ENCODE results near the gene WDR37.
"Not testable (repeated sequence)": the region's sequence is repeated elsewhere in the genome, so short reads cannot be mapped to it uniquely, and the experiment has no call there.

WDR37 gene

DNA sequence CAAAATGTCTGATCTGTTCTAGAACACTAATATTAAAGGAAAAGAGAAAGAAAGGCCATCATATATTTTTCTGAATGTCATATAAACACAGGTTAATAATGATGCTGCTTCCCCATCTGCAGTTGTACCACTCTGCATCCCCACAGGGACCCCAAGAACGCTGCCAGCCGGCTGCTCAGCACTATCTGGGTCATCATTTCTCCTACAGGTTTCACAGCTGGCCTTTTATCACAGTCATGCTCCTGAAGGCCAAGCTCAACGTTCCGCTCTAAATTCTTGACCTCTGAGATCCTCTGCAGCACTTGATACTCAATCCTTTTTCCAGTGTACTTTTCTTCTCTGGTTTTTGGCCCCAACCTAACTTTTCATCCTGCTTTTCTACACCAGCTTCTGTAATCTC lies 12.0 kb upstream of the WDR37 start:
- DNase-seq: no peak

DNA sequence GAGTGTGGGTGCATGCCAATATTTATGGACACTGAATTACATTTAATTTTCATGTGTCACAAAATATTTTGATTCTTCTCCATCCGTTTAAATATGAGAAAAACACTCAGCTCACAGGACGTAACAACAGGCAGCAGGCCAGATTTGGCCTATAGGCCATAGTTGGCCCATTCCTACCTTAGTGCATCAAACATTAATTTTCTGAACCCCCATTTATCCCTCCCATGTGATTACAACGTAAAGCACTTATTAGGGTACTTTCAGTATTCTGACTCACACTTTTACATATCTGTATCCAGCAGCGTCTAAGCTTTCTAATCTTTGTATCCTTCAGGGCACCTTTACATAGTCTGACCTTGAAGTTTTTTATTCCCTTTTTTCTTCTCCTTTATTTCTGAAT lies 11.2 kb upstream of the WDR37 start:
- no peak for DNase-seq

DNA sequence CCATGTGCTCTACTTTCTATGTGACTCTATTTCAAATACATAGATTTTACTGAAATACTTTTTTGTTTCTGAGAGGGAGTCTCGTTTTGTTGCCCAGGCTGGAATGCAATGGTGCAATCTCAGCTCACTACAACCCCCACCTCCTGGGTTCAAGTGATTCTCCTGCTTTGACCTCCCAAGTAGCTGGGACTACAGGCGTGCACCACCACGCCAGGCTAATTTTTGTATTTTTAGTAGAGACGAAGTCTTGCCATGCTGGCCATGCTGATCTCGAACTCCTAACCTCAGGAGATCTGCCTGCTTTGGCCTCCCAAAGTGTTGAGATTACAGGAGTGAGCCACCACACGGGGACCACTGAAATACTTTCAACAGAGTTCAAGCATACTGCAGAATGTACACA lies 10.8 kb upstream of the WDR37 start:
- no peak for DNase-seq

DNA sequence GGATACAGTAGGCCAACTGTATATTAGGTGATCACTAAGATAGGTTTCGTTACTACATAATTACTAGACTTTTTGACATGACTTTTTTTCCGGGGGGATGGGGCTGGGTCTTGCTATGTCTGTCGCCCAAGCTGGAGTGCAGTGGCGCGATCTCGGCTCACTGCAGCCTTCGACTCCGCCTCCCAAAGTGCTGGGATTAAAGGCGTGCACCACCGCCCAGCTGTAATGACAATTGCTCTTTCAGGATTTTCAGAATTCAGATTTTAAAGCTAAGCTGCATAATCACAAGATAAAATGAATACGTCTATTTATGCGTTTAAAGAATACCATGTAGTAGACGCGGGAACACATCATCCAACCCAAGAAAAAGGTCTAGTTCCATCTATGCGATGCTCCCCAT lies 8.2 kb upstream of the WDR37 start:
- no peak for DNase-seq

DNA sequence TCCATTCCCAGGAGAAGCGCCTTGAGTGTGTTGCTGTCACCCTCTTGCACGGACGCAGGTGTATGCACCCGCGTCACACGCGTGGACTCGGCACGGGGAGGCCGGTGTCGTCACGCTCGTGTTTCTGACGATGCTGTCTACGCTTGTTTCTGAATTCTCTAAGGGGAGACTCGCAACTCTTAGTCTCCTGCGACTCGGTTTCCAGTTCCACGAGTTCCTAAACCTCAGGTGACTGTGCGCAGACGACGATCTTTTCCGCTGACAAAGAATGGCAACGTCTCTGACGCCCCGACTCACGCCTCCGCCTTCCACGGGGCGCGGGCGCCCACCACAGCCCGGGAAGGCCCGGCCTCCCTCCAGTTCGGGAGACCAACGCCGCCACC lies 7.8 kb upstream of the WDR37 start:
- no peak for DNase-seq

DNA sequence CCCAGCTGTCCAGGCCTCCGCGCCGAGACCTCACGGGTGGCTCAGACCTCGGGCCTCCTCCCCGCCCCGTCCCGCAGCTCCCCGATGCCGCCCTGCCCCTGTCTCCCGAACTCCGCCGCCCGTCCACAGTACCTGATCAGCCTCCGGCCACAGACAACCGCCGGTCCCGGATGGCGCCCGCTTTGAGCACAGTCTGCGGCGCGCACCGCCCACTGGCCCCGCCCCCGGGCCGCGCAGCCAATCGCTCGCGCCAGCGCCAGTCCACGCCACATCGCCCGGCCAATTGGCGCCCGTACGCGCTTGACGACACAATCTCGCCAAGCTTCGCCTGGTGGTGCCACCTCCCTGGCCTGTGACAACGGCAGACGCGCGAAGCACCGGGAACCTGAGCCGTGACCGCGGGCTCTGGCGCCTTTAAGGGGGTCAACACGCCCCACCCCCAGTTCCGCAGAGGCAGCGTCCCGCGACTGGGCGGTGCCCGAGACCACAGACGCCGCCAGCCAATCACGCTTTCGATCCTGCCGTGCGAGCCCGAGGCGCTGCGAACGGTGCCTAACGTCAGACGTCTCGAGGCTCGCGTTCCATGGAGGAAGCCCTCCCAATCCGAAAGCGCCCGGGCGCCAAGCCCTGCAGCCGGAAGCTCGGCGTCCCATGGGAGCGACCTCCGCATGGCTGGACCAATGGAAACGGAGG lies 7.3 kb upstream of the WDR37 start, which contains the start of gene IDI1:
Gene IDI1, minus strand, starts transcription at position 388 of the 693 bp plus-strand sequence. Its CDS starts 116 bp downstream, at position 272.
- DNase-seq: peak; percentile 99

DNA sequence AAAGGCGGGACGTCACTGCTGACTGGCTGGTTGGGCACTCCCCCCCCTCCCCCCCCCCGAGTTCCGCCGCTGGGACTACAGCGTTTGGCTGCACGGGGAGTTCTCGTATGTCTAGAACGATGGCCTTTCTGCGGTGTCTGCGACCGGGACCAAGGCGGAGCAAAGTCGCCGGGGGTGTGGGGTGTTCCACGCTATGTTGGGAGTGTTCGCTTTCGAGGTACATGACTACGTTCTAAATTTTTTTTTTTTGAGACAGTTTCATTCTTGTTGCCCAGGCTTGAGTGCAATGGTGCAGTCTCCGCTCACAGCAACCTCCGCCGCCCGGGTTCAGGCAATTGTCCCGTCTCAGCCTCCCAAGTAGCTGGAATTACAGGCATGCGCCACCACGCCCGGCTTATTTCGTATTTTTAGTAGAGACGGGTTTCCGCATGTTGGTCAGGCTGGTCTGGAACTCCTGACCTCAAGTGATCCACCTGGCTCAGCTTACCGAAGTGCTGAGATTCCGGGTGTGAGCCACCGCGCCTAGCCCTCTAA lies 6.7 kb upstream of the WDR37 start:
- DNase-seq: no peak

DNA sequence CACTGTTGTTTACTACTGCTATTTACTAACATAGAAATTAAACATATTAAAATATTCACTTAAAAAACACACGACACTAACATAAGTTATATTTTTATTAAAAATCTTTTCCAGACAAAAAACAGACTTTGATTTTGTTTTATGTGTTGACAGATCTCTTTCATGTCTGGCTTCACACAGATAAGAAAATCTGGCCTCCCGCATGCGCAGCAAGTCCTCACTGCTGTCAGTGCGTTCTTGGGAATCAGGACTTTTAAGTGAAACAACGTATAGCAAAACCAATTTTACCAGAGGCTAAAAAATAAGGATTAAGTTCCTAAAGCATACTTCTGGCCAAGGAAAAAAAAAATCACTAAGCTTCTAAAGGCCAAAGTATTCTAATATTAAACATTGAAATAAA lies 6.0 kb upstream of the WDR37 start:
- DNase-seq: no peak

DNA sequence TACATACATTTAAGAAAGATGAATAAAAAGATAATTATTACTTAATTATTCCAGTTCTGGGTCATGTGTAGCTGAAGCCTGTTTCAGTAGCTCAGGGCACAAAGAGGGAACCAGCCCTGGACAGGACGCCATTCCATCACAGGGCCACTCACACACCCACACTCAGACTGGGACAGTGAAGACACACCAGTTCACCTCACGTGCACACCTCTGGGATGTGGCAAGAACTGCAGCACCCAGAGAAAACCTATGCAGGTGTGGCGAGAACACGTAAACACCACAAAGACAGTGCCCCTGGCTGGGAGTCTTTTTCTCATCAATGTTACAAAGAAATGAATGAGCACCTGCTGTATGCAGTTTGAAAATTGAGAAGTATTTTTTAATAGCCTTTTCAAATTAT lies 5.6 kb upstream of the WDR37 start:
- DNase-seq: peak in 1 of 2 experiments; percentile 6

DNA sequence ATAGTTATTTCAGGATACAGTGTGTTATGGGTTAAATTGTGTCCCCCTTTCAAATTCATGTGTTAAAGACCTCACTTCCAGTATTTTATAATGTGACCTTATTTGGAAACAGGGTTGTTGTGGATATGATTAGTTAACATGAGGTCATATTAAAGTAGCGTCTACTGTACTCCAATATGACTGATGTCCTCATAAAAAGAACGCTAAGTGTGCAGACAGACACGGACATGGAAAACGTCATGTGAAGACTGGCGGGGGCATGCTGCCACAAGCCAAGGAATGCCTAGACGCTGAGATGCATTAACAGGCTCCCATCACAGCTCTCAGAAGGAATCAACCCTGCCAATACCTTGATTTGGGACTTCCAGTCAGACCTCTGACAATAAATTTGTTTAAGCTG lies 1.5 kb upstream of the WDR37 start:
- no peak for DNase-seq

DNA sequence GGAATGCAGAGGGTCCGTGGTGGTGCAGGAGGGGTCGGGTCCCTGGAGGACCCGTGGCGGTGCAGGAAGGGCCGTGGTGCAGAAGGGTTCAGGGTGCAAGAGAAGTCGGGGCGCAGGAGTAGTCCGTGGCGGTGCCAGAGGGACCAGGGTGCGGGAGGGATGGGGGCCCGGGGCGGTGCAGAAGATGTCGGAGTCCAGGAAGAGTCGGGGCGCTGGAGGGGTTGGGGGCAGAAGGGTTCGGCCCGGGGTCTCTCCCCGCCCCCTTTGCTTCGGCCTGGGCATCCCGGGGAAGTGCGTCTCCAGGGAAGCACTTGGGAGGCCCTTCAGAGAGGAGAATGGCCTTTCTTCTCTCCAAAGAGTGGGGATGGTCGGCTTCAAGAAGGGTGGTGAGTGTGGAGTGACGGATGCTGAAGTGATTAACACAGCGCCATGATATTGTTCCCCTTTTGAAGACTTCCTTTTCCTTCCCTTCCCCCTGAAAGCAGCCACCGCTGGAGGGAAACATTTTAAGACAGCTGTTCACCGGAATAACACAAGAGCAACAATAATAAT lies 997 bp downstream of the WDR37 start:
- DNase-seq: peak; percentile 71 to 76

DNA sequence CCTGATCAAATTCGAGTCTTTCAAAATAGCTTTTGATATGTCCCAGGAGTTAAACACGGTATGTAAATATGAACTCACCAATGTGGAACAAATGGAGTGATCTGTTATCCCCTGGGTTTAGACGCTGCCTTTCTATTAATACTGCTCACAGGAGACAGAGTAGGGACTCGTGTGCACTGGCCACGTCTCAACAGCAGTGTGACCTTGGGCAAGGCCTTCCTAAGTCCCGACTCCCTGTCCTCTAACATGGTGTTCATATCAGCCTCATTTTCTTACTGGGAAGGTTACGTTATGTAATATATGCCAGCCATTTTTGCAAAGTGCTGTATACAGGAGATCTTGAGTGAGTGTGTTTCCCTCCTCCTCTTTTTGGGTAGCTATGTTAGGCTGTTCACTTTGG lies 1.8 kb downstream of the WDR37 start:
- DNase-seq: no peak

DNA sequence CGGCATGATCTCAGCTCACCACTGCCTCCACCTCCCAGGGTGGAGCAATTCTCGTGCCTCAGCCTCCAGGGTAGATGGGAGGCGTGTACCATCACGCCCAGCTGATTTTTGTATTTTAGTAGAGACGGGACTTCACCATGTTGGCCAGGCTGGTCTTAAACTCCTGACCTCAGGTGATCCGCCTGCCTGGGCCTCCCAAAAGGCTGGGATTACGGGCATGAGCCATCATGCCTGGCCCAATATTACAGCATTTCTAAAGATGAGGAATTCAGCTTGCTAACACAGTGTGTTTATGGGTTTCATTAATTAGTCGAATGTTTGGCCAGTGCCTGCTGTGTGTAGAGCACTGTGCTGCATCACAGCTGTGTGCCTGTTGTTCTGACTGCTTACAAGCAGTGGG lies 3.7 kb downstream of the WDR37 start:
- no peak for DNase-seq

DNA sequence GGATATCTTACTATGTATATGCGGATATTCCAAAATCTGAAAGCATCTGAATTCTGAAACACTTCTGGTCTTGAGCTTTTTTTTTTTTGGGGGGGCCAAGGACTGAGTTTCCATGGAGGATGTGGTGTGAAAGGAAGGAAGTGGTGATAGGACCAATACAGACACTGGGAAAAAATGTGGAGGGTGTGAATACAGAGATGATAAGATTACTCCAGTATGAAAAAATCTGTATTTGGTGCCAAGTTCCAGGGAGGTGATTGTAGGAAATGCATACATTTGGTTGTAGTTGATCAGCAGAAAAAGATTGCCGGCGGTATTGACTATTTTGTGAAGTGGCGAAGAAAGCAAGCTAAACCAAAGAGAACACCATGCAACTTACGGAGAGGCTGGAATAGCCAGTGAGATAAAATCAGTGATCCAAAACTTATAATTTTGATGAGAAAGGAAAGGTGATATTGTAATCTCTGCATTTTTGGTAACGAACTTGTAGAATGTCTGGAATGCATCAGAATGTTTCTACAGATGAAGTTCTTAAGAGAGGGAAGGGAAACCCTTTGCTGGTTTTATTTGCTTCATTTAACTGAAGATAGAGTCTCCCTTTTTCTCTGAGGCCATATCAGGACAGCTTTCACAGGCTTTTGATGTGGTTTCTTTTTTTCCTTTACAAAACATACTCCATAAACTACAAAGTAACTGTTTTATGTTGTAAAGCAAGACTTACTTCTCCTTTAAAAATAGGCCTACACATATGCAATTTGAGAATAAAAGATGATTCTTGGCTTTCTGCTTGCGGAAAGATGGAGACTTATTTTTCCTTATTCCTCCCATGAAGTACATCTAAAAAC lies 6.0 kb downstream of the WDR37 start:
- no peak for DNase-seq

DNA sequence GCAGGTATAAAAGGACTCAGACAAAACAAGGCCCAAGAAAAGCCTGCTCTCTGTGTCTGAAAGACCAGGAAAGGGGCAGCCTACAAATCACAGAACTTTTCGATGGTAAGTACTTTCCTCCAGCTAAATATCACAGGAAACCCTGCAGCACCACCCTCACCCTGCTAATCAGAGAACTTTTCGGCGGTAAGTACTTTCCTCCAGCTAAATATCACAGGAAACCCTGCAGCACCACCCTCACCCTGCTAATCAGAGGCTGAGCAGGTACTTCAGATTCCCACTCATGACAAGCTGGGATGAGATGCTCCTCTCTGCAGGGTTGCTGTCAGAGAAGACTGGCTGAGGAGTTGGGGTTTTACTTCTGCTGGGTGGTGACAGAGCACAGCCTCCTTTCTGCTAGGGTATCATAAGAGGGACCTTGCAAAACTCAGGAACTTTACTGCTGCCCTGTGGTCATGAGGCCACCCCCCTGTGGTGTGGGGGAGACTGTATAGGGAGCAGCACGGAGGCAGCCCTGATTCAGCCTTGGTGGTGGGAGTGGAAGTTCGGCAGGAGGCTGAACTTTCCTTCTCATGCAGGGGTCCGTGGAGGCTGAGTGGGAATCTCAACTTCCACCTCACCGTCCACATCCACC lies 7.2 kb downstream of the WDR37 start:
- DNase-seq: no peak

DNA sequence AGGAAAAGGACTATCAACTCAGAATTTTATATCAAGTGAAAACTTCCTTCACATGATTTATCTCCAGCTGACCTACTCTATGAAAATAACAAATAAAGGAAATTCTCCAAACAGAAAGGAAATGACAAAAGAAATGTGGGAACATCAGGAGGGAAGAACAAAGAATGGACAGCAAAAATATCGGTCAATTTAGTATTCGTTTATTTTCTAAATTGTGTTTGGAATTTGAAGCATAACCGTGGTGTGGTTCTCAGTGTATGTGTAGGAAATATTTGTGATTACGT lies 8.7 kb downstream of the WDR37 start:
- no peak for DNase-seq

DNA sequence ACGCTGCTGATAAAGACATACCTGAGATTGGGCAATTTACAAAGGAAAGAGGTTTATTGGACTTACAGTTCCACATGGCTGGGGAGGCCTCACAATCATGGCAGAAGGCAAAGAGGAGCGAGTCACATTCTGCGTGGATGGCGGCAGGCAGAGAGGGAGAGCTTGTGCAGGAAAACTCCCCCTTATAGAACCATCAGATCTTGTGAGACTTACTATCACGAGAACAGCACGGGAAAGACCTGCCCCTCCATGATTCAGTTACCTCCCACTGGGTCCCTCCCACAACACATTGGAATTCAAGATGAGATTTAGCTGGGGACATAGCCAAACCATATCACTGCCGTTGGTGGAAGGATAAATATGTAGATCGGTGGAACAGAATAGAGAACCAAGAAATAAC lies 10.5 kb downstream of the WDR37 start:
- not testable (repeated sequence) for DNase-seq

DNA sequence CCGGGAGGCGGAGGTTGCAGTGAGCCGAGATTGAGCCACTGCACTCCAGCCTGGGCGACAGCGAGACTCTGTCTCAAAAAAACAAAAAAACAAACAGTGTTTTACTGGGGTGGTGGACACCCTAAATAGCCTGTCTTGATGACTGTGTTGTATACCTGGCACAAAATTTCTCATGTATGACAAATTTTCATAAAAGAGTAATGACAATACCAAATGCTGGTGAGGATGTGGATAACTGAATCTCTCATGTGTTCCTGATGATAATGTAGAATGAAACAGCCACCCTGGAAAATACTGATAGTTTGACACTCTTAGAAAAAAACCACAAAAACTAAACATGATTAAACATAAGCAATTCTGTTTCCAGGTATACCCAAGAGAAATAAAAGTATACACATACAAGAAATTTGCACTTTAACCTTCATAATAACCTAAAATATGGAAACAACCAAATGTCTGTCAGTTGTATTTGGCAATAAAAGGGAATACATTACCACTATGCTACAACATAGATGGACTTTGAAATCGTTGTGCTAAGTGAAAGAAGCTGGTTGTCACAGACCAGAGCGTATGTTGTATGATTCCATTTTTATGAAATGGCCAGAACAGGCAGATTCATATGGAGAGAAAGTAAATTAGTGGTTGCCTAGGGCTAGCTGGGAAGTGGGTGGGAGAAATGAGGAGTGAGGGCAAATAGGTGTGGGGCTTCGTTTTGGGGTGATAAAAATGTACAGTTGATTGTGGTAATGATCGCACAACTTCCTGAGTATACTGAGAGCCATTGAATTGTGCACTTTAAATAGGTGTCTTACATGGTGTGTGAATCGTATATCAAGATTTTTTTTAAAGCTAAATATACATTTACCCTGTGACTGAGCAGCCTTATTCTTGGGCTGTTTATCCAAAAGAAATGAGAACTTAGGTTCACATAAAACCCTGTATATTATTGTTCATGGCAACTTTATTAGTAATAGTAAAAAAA lies 12.5 kb downstream of the WDR37 start:
- no peak for DNase-seq

DNA sequence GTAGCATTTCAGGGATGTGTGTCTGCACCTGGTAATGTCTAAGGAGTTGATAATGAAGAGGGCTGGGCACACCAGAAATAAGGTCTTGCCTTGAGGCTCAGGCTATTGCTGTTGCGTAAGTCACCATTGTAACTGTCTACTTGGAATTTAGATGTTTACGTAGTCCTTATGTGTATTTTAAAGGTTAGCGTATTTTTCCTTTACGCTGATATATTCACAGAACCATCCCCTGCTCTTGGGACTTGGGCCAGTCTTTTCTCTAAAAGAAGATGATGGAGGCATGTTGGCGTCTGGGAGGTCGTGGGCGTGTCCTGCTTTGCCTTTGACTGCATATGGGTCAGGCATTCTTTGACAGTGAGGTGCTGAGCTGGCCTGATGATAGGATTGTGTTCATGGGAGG lies 14.7 kb downstream of the WDR37 start:
- DNase-seq: no peak

DNA sequence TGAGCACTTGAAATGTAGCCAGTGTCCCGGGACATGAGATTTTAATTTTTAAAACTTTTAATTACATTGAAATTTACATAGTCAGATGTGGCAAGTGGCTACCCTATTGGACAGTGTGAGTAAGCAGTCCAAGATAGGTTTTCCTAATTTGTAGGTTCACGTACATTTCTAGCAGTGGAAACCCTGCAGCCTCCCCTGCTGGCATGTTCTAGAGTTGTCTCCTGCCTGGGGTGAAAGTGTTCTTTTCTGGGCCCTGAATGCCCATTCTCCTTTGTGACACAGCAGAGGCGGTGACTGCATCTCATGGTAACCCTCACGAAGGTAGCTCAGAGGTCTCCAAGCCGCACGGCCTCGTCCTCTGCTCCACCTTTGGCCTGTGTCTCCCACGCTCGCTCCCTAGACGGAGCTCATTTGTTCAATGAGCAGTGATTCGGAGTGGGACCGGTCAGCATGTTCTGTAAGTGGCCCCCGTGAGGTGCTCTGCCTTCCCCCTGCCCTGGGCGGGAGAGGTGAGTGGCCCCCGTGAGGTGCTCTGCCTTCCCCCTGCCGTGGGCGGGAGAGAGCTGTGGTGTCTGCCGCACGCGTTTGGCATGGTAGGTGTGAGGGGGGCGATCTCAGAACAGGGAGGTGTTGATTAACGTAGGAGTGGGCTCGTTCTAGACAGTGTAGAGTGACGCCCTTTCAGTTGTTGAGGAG lies 18.0 kb downstream of the WDR37 start:
- DNase-seq: peak; percentile 5 to 28

DNA sequence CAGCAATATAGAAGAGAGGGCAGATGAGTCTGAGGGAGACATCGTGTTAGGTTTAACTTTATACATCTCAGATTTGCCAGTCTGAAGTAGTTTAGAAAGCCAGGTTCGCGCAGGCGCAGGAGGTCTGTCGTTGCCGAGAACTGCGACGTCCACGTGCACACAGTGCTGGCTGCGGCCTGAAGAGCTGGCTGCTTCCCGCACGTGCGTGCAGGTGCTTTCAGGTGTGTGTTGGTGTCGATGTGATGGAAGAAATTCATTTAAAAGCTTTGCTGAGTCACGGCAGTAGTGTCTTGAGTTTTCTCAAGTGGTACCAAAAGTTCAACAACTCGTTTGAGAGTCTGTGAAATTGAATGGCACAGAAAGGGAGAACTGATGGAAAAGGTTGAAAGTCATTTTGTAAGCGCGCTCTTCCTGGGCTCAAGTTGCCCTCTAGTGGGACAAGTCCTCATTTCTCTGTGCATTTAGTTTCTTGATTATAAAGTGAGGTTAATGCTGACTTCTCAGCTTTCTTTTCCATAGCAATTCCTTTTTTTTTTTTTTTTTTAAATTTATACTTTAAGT lies 18.6 kb downstream of the WDR37 start:
- DNase-seq: peak; percentile 44 to 50

Measured in AML-193 (cell line).